ENCODE measurements around the gene C3. TPM values are rescaled to one million over a fixed set of nuclear protein-coding genes. Genes with fewer than 3 reads are reported as not detected.

The C3 gene
- total and polyA plus RNA-seq, 2 of the 13 experiments (the other 11 are each of a cell fraction or from before 2014, with no cell fraction given): 1,455 to 6,272 TPM

DNA sequence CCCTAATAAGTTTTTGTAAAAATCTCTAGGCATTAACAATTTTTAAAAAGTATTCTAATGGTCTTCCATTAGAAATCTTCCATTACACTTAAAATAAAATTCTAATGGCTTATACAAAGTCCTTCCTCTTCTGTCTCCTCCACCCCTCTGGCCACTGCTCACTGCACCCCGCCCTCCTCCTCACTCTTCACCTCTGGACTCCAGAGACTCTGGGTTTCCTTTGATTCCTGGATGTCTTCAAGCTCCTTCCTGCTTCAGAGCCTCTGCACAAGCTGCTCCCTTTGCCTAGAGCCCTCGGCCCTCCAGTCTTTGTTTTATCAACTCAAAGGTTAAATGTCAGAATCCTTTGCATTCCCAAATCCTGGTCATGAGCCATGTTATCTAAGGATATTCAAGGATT lies 71.3 kb downstream of the C3 start:
- Histone ChIP-seq H3K79me2 (ENCODE audit: insufficient read depth, low read length) (no peaks in the 10 kb centered on the region), H3K36me3 (replicated peaks in 1 of 2; ENCODE audit: control insufficient read depth in 1 of 2, insufficient read depth in 2 of 2, low read length in 2 of 2) (no peaks in the 10 kb centered on the region), H3K9me3 (ENCODE audit: low read length) (no peaks in the 10 kb centered on the region), H4K20me1 (ENCODE audit: insufficient read depth, low read length) (no peaks in the 10 kb centered on the region), H3K4me3 (replicated peaks in 1 of 3; ENCODE audit: insufficient read depth in 1 of 3, low read depth in 2 of 3, low read length in 3 of 3) (no peak overlapping the region), H3K27me3 (ENCODE audit: control insufficient read depth in 1 of 2, insufficient read depth in 2 of 2, low read length in 2 of 2) (peaks cover 0 to 7% of the 10 kb centered on the region in 2 experiments; a peak in 2 of 5 replicates), H3K4me2 (ENCODE audit: low read depth, low read length) (no peak overlapping the region), H3K9ac (ENCODE audit: insufficient read depth, low read depth, low read length) (no peak overlapping the region), H2AFZ (ENCODE audit: low read length) (no peak overlapping the region), H3K4me1 (ENCODE audit: insufficient read depth, low read length) (no peaks in the 10 kb centered on the region), H3K27ac (ENCODE audit: extremely low read length, insufficient read depth, low read length) (no peak overlapping the region)
- POLR2A ChIA-PET: no interaction called here
- FAIRE-seq: no peak
- 2% methylated on average over 2 of the region's 2 CpGs for WGBS (ENCODE audit: low lambda C conversion rate)
- no peak for DNase-seq (ENCODE audit: low spot score)
- CTCF ChIA-PET (ENCODE audit: low intra/inter-chr PET ratio, low total read pairs): no interaction called here
- TF ChIP-seq CAMTA2 (CRISPR knock-in tag; IDR thresholded peaks at IDR 0.05; ENCODE audit: borderline replicate concordance) (no peak), ESRRA (CRISPR knock-in tag; IDR thresholded peaks at IDR 0.05; ENCODE audit: low read depth) (no peak)
- intact Hi-C loops (cut with micrococcal nuclease; ENCODE audit: unreplicated experiment) (no loop called here), in situ Hi-C loops (cut with HindIII; ENCODE audit: extremely low pct_ligation_motif_present, low pct_unique_long_range_greater_than_20kb) (loop anchor here (25.0 kb wide), 1 partner anchor 213 kb away; no protein-coding TSS in a partner anchor)
- ATAC-seq: no peak
- no TSS peak for BruUV-seq (replicated peaks)

DNA sequence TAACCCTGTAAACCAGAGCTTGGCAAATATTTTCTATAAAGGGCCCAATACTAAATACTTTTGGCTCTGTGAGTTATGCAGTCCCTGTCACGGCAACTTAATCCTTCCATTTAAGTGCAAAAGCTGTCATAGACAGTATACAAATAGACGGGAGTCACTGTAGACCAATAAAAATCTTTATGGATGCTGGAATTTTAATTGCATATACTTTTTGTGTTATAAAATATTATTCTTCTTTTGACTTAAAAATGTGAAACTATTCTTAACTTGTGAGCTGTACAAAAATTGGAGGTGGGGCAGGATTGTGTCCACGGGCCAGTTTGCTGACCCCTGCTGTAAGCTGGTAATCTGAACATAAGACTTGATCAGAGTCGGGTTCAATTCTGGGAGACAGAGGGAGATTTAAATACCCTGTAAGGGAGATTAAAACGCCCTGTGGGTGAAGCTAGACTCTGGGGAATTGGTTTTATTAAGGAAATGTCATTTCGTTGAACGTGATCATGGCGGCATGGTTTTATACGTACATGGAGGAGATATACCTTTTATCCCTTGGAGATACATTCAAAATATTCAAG lies 72.2 kb downstream of the C3 start:
- Histone ChIP-seq H3K36me3 (replicated peaks in 1 of 2; ENCODE audit: control insufficient read depth in 1 of 2, insufficient read depth in 2 of 2, low read length in 2 of 2) (no peaks in the 10 kb centered on the region), H2AFZ (ENCODE audit: low read length) (no peak overlapping the region), H3K79me2 (ENCODE audit: insufficient read depth, low read length) (no peaks in the 10 kb centered on the region), H3K9ac (ENCODE audit: insufficient read depth, low read depth, low read length) (no peak overlapping the region), H3K4me2 (ENCODE audit: low read depth, low read length) (no peak overlapping the region), H3K27ac (ENCODE audit: extremely low read length, insufficient read depth, low read length) (no peak overlapping the region), H4K20me1 (ENCODE audit: insufficient read depth, low read length) (no peaks in the 10 kb centered on the region), H3K27me3 (ENCODE audit: control insufficient read depth in 1 of 2, insufficient read depth in 2 of 2, low read length in 2 of 2) (peaks cover 0 to 3% of the 10 kb centered on the region in 2 experiments; a peak in 2 of 5 replicates), H3K4me3 (replicated peaks in 1 of 3; ENCODE audit: insufficient read depth in 1 of 3, low read depth in 2 of 3, low read length in 3 of 3) (no peak overlapping the region), H3K9me3 (ENCODE audit: low read length) (no peaks in the 10 kb centered on the region), H3K4me1 (ENCODE audit: insufficient read depth, low read length) (no peaks in the 10 kb centered on the region)
- ATAC-seq (no peak), FAIRE-seq (no peak), DNase-seq (ENCODE audit: low spot score) (no peak)
- intact Hi-C loops (cut with micrococcal nuclease; ENCODE audit: unreplicated experiment): no loop called here
- ChIA-PET CTCF (ENCODE audit: low intra/inter-chr PET ratio, low total read pairs) (no interaction called here), POLR2A (no interaction called here)
- in situ Hi-C loops (cut with HindIII; ENCODE audit: extremely low pct_ligation_motif_present, low pct_unique_long_range_greater_than_20kb): loop anchor here (25.0 kb wide), 1 partner anchor 214 kb away; no protein-coding TSS in a partner anchor
- BruUV-seq (replicated peaks): no TSS peak
- 51% methylated on average over 9 of the region's 9 CpGs for WGBS (ENCODE audit: low lambda C conversion rate)
- TF ChIP-seq CREM (IDR thresholded peaks at IDR 0.05) (no peak), CREM (CRISPR knock-in tag; IDR thresholded peaks at IDR 0.05) (no peak), CBFB (CRISPR knock-in tag; IDR thresholded peaks at IDR 0.05) (no peak), ZFP36L2 (CRISPR knock-in tag; IDR thresholded peaks at IDR 0.05) (no peak), RBM39 (IDR thresholded peaks at IDR 0.05; ENCODE audit: low read depth, low read length, poor library complexity, severe bottlenecking) (no peak), ZNF367 (CRISPR knock-in tag; IDR thresholded peaks at IDR 0.05; ENCODE audit: borderline replicate concordance) (no peak), SALL2 (CRISPR knock-in tag; IDR thresholded peaks at IDR 0.05) (no peak), ZNF180 (CRISPR knock-in tag; IDR thresholded peaks at IDR 0.05; ENCODE audit: borderline replicate concordance, low read depth) (no peak), SP140L (CRISPR knock-in tag; IDR thresholded peaks at IDR 0.05; ENCODE audit: borderline replicate concordance) (no peak), ZNF589 (CRISPR knock-in tag; conservative IDR thresholded peaks at IDR 0.05) (no peak), ZNF12 (CRISPR knock-in tag; IDR thresholded peaks at IDR 0.05) (no peak)
- TF ChIP-seq, protein P1, sequence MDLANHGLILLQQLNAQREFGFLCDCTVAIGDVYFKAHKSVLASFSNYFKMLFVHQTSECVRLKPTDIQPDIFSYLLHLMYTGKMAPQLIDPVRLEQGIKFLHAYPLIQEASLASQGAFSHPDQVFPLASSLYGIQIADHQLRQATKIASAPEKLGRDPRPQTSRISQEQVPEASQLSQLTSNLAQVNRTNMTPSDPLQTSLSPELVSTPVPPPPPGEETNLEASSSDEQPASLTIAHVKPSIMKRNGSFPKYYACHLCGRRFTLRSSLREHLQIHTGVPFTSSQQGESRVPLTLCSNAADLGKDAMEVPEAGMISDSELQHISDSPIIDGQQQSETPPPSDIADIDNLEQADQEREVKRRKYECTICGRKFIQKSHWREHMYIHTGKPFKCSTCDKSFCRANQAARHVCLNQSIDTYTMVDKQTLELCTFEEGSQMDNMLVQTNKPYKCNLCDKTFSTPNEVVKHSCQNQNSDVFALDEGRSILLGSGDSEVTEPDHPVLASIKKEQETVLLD (CRISPR knock-in tag; IDR thresholded peaks at IDR 0.05; ENCODE audit: low read depth): no peak
- TF ChIP-seq, protein P2, sequence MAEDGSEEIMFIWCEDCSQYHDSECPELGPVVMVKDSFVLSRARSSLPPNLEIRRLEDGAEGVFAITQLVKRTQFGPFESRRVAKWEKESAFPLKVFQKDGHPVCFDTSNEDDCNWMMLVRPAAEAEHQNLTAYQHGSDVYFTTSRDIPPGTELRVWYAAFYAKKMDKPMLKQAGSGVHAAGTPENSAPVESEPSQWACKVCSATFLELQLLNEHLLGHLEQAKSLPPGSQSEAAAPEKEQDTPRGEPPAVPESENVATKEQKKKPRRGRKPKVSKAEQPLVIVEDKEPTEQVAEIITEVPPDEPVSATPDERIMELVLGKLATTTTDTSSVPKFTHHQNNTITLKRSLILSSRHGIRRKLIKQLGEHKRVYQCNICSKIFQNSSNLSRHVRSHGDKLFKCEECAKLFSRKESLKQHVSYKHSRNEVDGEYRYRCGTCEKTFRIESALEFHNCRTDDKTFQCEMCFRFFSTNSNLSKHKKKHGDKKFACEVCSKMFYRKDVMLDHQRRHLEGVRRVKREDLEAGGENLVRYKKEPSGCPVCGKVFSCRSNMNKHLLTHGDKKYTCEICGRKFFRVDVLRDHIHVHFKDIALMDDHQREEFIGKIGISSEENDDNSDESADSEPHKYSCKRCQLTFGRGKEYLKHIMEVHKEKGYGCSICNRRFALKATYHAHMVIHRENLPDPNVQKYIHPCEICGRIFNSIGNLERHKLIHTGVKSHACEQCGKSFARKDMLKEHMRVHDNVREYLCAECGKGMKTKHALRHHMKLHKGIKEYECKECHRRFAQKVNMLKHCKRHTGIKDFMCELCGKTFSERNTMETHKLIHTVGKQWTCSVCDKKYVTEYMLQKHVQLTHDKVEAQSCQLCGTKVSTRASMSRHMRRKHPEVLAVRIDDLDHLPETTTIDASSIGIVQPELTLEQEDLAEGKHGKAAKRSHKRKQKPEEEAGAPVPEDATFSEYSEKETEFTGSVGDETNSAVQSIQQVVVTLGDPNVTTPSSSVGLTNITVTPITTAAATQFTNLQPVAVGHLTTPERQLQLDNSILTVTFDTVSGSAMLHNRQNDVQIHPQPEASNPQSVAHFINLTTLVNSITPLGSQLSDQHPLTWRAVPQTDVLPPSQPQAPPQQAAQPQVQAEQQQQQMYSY (CRISPR knock-in tag; IDR thresholded peaks at IDR 0.05): no peak
